GM19238 (cell line): Measurements from ENCODE around the gene KLC1.

Experiments
- DNase-seq: peaks from one replicate; pipeline ENCODE4 v3.0.0; 2011; ENCODE audit warnings: low spot score; ENCODE audit not compliant: insufficient read length

KLC1 gene

GRCh38 chr14:103734081-103734888 is 105.3 kb downstream of the KLC1 start:
- DNase-seq: no peak

GRCh38 chr14:103735022-103735421 is 106.0 kb downstream of the KLC1 start:
- no peak for DNase-seq

- DNase-seq: no peak
Observed at GRCh38 chr14:103735439-103735814, 106.4 kb downstream of the KLC1 start.

GRCh38 chr14:103735815-103736545 is 107.0 kb downstream of the KLC1 start:
- no peak for DNase-seq

- DNase-seq: no peak
Observed at GRCh38 chr14:103736546-103737431, 107.8 kb downstream of the KLC1 start.

GRCh38 chr14:103737432-103738045 is 108.5 kb downstream of the KLC1 start:
- DNase-seq: no peak

- DNase-seq: no peak
Observed at GRCh38 chr14:103738166-103738565, 109.2 kb downstream of the KLC1 start.

- DNase-seq: no peak
Observed at GRCh38 chr14:103738701-103739451, 109.9 kb downstream of the KLC1 start.

GRCh38 chr14:103739466-103739792 is 110.4 kb downstream of the KLC1 start:
- DNase-seq: no peak

GRCh38 chr14:103739793-103740501 is 110.9 kb downstream of the KLC1 start:
- no peak for DNase-seq

GRCh38 chr14:103740991-103741689 is 112.1 kb downstream of the KLC1 start:
- no peak for DNase-seq

GRCh38 chr14:103741876-103742275 is 112.9 kb downstream of the KLC1 start:
- DNase-seq: no peak

- no peak for DNase-seq
Observed at GRCh38 chr14:103742499-103743255, 113.7 kb downstream of the KLC1 start.

- DNase-seq: no peak
Observed at GRCh38 chr14:103743691-103744090, 114.7 kb downstream of the KLC1 start.

- no peak for DNase-seq
Observed at GRCh38 chr14:103744621-103745395, 115.8 kb downstream of the KLC1 start.

- DNase-seq: no peak
Observed at GRCh38 chr14:103745424-103745823, 116.4 kb downstream of the KLC1 start.

- no peak for DNase-seq
Observed at GRCh38 chr14:103746701-103747100, 117.7 kb downstream of the KLC1 start.

- DNase-seq: no peak
Observed at GRCh38 chr14:103748534-103748857, 119.5 kb downstream of the KLC1 start.
